HEK293 (cell line): ENCODE results near the gene SPTBN5.

Experiments
- CTCF ChIA-PET: fragments of 350-600 bp; formaldehyde crosslinking; extraction: SDS; loops from one replicate; lab custom pipeline; 2021; ENCODE audit warnings: antibody characterized with exemption; lab: Yijun Ruan, JAX
- POLR2A ChIA-PET: fragments of 300-600 bp; formaldehyde crosslinking; extraction: SDS; loops from one replicate; lab custom pipeline; 2020; ENCODE audit warnings: antibody characterized with exemption, inconsistent platforms; lab: Yijun Ruan, JAX
- H3K27ac ChIP-seq: fragments of 200-500 bp; sonication (Bioruptor generic); 2 replicates; pipeline ENCODE4 v1.5.1; 2014; ENCODE audit warnings: low read depth, low read length, control low read depth, inconsistent platforms; ENCODE audit errors: extremely low read depth
- H3K36me3 ChIP-seq, 2 experiments: fragments of 200-500 bp in 1 of 2; sonication (Bioruptor generic) in 1 of 2; 1 replicate in 1 of 2; 2 replicates in 1 of 2; pipeline ENCODE4 v1.5.1; 2014 to 2017; ENCODE audit warnings: inconsistent platforms in 2 of 2, low read length in 2 of 2; ENCODE audit not compliant: control insufficient read depth in 2 of 2, insufficient read depth in 1 of 2
- H3K4me1 ChIP-seq: fragments of 200-500 bp; sonication (Bioruptor generic); 2 replicates; pipeline ENCODE4 v1.5.1; 2014; ENCODE audit warnings: mild to moderate bottlenecking, low read length, inconsistent platforms; ENCODE audit not compliant: control insufficient read depth, insufficient read depth
- H3K4me3 ChIP-seq: 2 replicates; pipeline ENCODE4 v1.5.1; 2011; ENCODE audit warnings: low read depth, mild to moderate bottlenecking, control low read depth, low read length, moderate library complexity
- H3K9me3 ChIP-seq: fragments of 200-500 bp; sonication (Bioruptor generic); 2 replicates; pipeline ENCODE4 v1.5.1; 2014; ENCODE audit warnings: low read depth, low read length, inconsistent platforms; ENCODE audit not compliant: control insufficient read depth, insufficient read depth
- BCL11B ChIP-seq: fragments of 450-650 bp; formaldehyde crosslinking; IDR thresholded peaks from 2 replicates; pipeline ENCODE4 v1.5.1; 2016; ENCODE audit warnings: low read depth, missing biosample characterization, missing genetic modification characterization
- GFI1B ChIP-seq: fragments of 450-650 bp; formaldehyde crosslinking; IDR thresholded peaks from 2 replicates; pipeline ENCODE4 v1.5.1; 2016; ENCODE audit warnings: missing biosample characterization, missing genetic modification characterization
- MYNN ChIP-seq: fragments of 450-650 bp; formaldehyde crosslinking; IDR thresholded peaks from 2 replicates; pipeline ENCODE4 v1.5.1; 2016; ENCODE audit warnings: missing biosample characterization, missing genetic modification characterization, borderline replicate concordance
- ZBTB7A ChIP-seq: fragments of 450-650 bp; formaldehyde crosslinking; IDR thresholded peaks from 2 replicates; pipeline ENCODE4 v1.5.1; 2016; ENCODE audit warnings: low read depth, missing biosample characterization, missing genetic modification characterization
- ZNF155 ChIP-seq: fragments of 450-650 bp; formaldehyde crosslinking; IDR thresholded peaks from 2 replicates; pipeline ENCODE4 v1.5.1; 2016; ENCODE audit warnings: missing biosample characterization, missing genetic modification characterization
- ZNF211 ChIP-seq: fragments of 450-650 bp; formaldehyde crosslinking; IDR thresholded peaks from 2 replicates; pipeline ENCODE4 v1.5.1; 2016; ENCODE audit warnings: low read depth, missing biosample characterization, missing genetic modification characterization
- ZNF302 ChIP-seq: fragments of 450-650 bp; formaldehyde crosslinking; IDR thresholded peaks from 2 replicates; pipeline ENCODE4 v1.5.1; 2016; ENCODE audit warnings: missing biosample characterization, missing genetic modification characterization, low read depth
- ZNF394 ChIP-seq: fragments of 450-650 bp; formaldehyde crosslinking; IDR thresholded peaks from 2 replicates; pipeline ENCODE4 v1.5.1; 2016; ENCODE audit warnings: missing biosample characterization, missing genetic modification characterization, mild to moderate bottlenecking, moderate library complexity, borderline replicate concordance
- ZNF433 ChIP-seq: fragments of 450-650 bp; formaldehyde crosslinking; IDR thresholded peaks from 2 replicates; pipeline ENCODE4 v1.5.1; 2016; ENCODE audit warnings: missing biosample characterization, missing genetic modification characterization, low read depth
- ZNF521 ChIP-seq: fragments of 450-650 bp; formaldehyde crosslinking; IDR thresholded peaks from 2 replicates; pipeline ENCODE4 v1.5.1; 2017; ENCODE audit warnings: missing biosample characterization, mild to moderate bottlenecking, missing genetic modification characterization
- ZNF629 ChIP-seq: fragments of 450-650 bp; formaldehyde crosslinking; IDR thresholded peaks from 2 replicates; pipeline ENCODE4 v1.5.1; 2017; ENCODE audit warnings: missing biosample characterization, missing genetic modification characterization
- ZNF692 ChIP-seq: fragments of 450-650 bp; formaldehyde crosslinking; IDR thresholded peaks from 2 replicates; pipeline ENCODE4 v1.5.1; 2016; ENCODE audit warnings: missing biosample characterization, missing genetic modification characterization
- ZSCAN16 ChIP-seq: fragments of 450-650 bp; formaldehyde crosslinking; IDR thresholded peaks from 2 replicates; pipeline ENCODE4 v1.5.1; 2016; ENCODE audit warnings: missing biosample characterization, missing genetic modification characterization
- TF ChIP-seq, protein P1 (sequence below): fragments of 450-650 bp; IDR thresholded peaks from 2 replicates; pipeline ENCODE4 v1.5.1; 2018; ENCODE audit warnings: missing biosample characterization, missing genetic modification characterization
- TF ChIP-seq, protein P2 (sequence below): fragments of 450-650 bp; formaldehyde crosslinking; IDR thresholded peaks from 2 replicates; pipeline ENCODE4 v1.5.1; 2017; ENCODE audit warnings: missing biosample characterization, missing genetic modification characterization
- TF ChIP-seq, protein P3 (sequence below): fragments of 450-650 bp; formaldehyde crosslinking; IDR thresholded peaks from 2 replicates; pipeline ENCODE4 v1.5.1; 2016; ENCODE audit warnings: missing biosample characterization, missing genetic modification characterization
- TF ChIP-seq, protein P4 (sequence below): fragments of 450-650 bp; formaldehyde crosslinking; IDR thresholded peaks from 2 replicates; pipeline ENCODE4 v1.5.1; 2016; ENCODE audit warnings: missing biosample characterization, missing genetic modification characterization

The SPTBN5 gene

GRCh38 chr15:41847206-41847605, 46.6 kb downstream of the SPTBN5 start:
- ChIA-PET POLR2A (no interaction called here), CTCF (no interaction called here)
- Histone ChIP-seq H3K27ac (no peak overlapping the region), H3K4me3 (no peak overlapping the region), H3K9me3 (no peaks in the 10 kb centered on the region), H3K36me3 (peaks cover 0 to 15% of the 10 kb centered on the region in 2 experiments; a peak in 1 of 3 replicates), H3K4me1 (no peaks in the 10 kb centered on the region)
- TF ChIP-seq ZNF302: no peak
- TF ChIP-seq, protein P1, sequence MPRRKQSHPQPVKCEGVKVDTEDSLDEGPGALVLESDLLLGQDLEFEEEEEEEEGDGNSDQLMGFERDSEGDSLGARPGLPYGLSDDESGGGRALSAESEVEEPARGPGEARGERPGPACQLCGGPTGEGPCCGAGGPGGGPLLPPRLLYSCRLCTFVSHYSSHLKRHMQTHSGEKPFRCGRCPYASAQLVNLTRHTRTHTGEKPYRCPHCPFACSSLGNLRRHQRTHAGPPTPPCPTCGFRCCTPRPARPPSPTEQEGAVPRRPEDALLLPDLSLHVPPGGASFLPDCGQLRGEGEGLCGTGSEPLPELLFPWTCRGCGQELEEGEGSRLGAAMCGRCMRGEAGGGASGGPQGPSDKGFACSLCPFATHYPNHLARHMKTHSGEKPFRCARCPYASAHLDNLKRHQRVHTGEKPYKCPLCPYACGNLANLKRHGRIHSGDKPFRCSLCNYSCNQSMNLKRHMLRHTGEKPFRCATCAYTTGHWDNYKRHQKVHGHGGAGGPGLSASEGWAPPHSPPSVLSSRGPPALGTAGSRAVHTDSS (tag by site-specific recombination): no peak
- TF ChIP-seq, protein P2, sequence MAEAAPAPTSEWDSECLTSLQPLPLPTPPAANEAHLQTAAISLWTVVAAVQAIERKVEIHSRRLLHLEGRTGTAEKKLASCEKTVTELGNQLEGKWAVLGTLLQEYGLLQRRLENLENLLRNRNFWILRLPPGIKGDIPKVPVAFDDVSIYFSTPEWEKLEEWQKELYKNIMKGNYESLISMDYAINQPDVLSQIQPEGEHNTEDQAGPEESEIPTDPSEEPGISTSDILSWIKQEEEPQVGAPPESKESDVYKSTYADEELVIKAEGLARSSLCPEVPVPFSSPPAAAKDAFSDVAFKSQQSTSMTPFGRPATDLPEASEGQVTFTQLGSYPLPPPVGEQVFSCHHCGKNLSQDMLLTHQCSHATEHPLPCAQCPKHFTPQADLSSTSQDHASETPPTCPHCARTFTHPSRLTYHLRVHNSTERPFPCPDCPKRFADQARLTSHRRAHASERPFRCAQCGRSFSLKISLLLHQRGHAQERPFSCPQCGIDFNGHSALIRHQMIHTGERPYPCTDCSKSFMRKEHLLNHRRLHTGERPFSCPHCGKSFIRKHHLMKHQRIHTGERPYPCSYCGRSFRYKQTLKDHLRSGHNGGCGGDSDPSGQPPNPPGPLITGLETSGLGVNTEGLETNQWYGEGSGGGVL (tag by site-specific recombination): no peak
- no peak for TF ChIP-seq ZNF692
- TF ChIP-seq ZNF629 (tag by site-specific recombination): no peak
- no peak for TF ChIP-seq ZNF155 (tag by site-specific recombination)
- no peak for TF ChIP-seq BCL11B (tag by site-specific recombination)
- no peak for TF ChIP-seq ZBTB7A
- TF ChIP-seq GFI1B (tag by site-specific recombination): no peak
- no peak for TF ChIP-seq ZNF211 (tag by site-specific recombination)
- no peak for TF ChIP-seq ZNF433 (tag by site-specific recombination)
- no peak for TF ChIP-seq ZNF521
- TF ChIP-seq MYNN (tag by site-specific recombination): no peak
- TF ChIP-seq ZSCAN16: no peak

GRCh38 chr15:41844814-41845213, 49.0 kb downstream of the SPTBN5 start:
- no peak overlapping the region for H3K4me3 ChIP-seq
- H3K27ac ChIP-seq: no peak overlapping the region
- no peaks in the 10 kb centered on the region for H3K4me1 ChIP-seq
- TF ChIP-seq, protein P3, sequence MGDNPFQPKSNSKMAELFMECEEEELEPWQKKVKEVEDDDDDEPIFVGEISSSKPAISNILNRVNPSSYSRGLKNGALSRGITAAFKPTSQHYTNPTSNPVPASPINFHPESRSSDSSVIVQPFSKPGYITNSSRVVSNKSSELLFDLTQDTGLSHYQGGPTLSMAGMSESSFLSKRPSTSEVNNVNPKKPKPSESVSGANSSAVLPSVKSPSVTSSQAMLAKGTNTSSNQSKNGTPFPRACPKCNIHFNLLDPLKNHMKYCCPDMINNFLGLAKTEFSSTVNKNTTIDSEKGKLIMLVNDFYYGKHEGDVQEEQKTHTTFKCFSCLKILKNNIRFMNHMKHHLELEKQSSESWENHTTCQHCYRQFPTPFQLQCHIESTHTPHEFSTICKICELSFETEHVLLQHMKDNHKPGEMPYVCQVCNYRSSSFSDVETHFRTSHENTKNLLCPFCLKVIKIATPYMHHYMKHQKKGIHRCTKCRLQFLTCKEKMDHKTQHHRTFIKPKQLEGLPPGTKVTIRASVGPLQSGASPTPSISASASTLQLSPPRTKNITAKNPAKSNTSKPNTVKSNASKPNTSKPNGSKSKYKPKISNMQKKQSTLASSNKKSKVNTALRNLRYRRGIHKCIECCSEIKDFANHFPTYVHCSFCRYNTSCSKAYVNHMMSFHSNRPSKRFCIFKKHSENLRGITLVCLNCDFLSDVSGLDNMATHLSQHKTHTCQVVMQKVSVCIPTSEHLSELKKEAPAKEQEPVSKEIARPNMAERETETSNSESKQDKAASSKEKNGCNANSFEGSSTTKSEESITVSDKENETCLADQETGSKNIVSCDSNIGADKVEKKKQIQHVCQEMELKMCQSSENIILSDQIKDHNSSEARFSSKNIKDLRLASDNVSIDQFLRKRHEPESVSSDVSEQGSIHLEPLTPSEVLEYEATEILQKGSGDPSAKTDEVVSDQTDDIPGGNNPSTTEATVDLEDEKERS (tag by site-specific recombination): no peak
- TF ChIP-seq ZNF394: no peak
- TF ChIP-seq, protein P4, sequence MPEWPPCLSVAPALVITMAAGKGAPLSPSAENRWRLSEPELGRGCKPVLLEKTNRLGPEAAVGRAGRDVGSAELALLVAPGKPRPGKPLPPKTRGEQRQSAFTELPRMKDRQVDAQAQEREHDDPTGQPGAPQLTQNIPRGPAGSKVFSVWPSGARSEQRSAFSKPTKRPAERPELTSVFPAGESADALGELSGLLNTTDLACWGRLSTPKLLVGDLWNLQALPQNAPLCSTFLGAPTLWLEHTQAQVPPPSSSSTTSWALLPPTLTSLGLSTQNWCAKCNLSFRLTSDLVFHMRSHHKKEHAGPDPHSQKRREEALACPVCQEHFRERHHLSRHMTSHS: no peak
- H3K36me3 ChIP-seq: peaks cover 0 to 15% of the 10 kb centered on the region in 2 experiments; a peak in 1 of 3 replicates
- POLR2A ChIA-PET: no interaction called here
- CTCF ChIA-PET: no interaction called here
- no peaks in the 10 kb centered on the region for H3K9me3 ChIP-seq
